Activated T-helper 1 cell treated with anti-CD3 and anti-CD28 coated beads, Interleukin-2, amount 50 U/mL, for 16 hours (primary cell): ENCODE measurements around the gene CYGB.
"Not testable (repeated sequence)": the region's sequence is repeated elsewhere in the genome, so short reads cannot be mapped to it uniquely, and the experiment has no call there.

ENCODE experiments used
- DNase-seq, 2 donors: peaks; one replicate each; pipeline ENCODE4 v3.0.0-alpha.2; 2020; ENCODE audit warnings: low read depth in 1 of 2, low spot score in 1 of 2

Gene CYGB

DNA sequence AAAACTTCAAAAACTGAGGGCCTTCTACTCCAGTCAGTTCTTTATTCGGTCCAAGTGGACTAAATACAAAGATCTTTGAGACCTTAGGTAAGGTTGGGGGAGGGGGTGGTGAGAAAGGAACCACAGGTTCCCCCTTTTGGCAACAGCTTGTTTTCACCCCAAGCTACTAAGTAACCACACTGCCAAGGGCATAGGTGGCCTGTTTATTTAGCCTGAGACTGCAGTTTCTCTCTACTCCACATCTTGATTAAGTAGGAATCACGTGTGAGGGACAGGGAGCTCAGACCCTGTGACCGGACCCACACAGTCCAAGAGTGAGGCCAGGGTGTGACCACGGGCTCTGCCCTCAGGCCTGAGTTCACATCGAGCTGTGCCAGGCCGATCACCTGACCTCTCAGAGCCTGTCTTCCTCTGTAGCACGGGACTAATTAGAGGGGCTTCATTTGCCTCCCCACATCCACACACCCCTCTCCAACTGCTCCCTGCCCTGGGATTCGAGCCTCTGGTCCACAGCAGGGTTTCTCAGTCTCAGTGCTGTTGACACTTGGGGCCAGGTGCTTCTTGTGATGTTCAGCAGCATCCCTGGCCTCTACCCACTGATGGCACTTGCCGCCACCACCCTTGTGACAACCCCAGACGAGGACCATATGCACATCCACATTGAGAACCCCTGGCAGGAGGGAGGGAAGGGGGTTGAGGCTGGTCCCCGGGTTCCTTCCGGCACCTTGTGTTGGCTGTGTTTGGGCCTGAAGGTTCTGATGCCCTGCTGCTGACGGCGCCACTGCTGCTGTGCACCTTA is 30.3 kb upstream of the CYGB start:
- no peak for DNase-seq

- no peak for DNase-seq
Measured at GRCh38 chr17:76566988-76567431, 29.5 kb upstream of the CYGB start.

GRCh38 chr17:76566613-76566943 is 29.1 kb upstream of the CYGB start:
- DNase-seq, result no peak

DNA sequence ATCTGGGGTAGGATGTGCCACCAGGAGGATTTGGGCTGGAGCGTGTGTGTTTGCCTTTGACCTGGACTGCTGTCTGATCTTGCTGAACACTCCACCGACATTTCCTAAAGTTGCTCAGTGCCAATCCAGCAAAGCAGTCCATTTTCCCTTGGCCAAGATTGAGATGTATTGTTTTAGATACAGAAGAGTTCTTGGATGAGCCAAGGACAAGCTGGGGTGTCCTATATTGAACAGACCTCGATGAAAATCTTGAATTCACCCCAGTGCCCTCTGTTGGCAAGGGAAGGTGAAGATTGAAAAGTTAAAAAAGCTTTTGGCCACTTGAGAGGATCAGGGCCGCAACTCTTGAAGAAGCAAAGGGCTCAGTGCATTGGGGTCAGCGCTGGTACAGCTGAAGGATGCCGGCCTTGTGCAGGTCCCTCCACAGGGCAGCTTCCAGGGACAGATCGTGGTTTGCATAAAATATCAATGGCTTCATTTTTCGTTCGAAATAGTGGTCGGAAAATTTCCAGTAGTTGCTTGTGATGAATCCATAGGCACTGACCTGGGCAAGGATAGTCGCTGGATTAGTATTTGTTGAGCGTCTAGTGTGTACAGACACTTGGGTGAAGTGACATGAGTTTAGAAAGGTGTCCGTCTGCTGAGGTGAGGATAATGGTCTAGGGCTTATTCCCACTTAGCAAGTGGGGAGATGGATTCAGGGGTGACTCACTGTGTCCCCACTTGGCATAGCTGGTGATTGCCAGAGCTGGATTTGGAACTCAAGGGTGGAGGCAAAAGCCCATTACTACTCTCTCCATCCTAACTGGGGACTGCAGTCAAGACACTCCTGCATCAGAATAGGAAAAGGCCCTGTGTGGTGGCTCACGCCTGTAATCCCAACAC is 28.5 kb upstream of the CYGB start:
- DNase-seq, result no peak

GRCh38 chr17:76564991-76565727 is 27.6 kb upstream of the CYGB start:
- DNase-seq, result not testable (repeated sequence)

- not testable (repeated sequence) for DNase-seq
Measured at GRCh38 chr17:76563359-76563758, 25.9 kb upstream of the CYGB start.

GRCh38 chr17:76562734-76563148 is 25.2 kb upstream of the CYGB start:
- no peak for DNase-seq

GRCh38 chr17:76561799-76562268 is 24.3 kb upstream of the CYGB start:
- DNase-seq, result no peak

- DNase-seq, result no peak
Measured at GRCh38 chr17:76561332-76561731, 23.8 kb upstream of the CYGB start.

- DNase-seq, result no peak
Measured at GRCh38 chr17:76560877-76561221, 23.3 kb upstream of the CYGB start.

- DNase-seq, result no peak
Measured at GRCh38 chr17:76560036-76560876, 22.7 kb upstream of the CYGB start.

DNA sequence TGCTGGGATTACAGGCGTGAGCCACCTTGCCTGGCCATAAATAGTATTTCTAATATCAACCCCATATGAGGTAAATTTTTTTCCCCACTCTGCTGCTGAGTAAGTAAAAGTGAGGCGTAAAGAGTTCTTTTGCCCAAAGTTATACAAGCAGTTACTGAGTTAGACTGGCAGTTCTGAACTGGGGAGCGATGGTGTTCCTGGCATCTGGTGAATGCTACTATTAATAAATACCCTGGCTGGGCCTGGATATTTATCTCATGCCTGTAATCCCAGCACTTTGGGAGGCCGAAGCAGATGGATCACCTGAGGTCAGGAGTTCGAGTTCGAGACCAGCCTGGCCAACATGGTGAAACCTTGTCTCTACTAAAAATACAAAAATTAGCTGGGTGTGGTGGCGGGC is 22.0 kb upstream of the CYGB start:
- DNase-seq, result not testable (repeated sequence)

DNA sequence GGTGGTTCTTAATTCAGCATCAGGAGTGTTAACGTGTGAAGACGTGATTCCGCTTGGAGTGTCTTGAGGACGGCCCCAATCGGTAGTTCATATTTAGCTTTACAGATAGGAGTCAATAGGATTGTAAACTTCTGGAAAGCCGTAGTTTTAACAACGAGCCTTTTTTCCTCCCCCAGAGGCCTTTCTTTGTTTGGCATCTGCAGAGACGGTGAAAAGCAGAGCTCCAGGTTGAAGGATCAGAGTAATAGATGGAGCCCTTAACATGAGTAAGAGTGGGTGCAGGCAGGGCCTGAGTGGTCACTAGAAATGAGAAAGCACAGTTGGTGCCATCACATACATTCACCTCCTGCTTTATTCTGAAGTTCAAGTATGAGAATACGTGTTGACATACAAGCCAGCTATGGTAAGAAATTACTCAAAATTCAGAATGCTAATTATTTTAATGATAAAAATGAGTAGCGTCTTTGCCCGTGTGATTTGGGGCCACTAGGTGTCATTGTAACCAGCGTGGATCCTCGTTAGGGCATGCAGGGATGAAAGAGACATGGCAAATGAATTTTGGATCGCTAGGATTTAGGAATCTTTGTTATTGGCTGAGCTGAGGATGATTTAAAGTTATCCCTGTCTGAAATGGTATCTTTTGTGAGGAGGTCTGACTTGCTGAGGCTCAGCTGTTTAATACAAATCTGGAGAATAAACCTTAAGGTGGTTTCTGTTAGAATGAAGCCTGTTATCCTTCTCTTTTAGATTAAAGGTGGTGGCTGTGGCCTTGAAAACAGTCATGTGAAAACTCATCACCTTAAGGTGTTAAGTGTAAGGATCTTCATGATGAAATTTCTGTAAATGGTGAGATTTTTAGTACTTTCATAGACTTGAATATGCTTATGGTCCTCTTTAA is 20.9 kb upstream of the CYGB start:
- DNase-seq, result no peak

DNA sequence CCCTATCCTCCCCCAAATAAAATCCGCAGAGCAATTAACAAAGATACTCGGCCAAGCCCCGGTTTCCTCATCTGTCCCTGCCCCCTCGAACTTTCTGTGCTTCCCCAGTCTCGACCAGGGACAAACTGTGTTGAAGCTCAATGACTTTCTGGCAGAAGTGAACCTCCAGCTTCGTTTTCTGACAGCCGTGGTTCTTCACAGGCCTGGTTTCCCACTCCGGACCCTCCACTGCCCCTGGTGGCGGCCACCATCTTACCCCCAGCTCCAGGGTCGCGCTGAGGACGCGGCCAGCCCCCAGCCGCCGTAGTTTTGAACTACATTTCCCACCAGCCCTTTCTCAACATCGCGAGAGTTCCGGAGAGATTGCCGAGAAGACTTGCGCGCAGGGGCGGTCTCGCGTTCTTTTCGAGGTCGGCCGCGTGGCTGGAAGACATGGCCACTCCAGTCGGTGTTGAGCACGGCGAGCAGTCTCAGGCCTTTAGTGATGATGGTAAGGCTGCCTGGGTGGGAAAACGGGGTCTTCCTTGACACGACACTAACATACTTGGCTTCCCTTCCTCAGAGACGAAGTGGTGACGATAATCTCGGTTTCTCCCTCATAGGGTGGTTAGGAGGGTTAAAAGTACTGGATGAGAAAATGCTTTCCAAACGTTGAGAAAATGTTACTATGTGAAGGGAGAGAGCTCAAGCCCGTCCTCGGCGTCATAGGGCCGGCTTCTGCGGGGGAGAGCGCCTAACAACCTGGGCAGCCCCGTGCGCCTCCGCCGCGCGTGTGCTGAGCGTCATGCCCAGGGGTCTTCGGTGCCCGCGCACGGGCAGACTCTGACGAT is 20.1 kb upstream of the CYGB start:
- peak; percentile 80 to 88 for DNase-seq

DNA sequence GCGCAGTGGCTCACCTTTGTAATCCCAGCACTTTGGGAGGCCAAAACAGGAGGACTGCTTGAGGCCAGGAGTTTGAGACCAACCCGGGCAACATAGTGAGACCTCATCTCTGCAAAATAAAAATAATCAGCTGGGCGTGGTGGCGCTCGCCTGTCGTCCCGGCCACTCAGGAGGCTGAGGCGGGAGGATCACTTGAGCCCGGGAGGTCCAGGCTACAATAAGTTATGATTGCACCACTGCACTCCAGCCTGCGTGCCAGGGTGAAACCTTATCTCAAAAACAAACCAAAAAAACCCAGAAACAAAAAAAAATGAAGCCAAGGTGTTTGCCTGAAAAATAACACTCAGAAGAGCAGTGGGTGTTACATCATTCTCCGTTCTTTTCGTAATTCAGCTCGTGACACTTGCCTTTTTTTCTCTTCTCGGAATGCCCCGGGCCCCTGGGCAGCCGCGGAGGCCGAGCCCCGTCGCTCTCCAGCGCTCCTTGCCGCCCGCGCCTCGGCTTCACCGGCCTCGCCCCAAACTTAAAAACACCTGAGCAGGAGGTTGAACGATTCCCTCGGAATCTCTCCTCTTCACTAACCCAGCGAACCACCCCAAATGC is 19.4 kb upstream of the CYGB start:
- DNase-seq, result peak in 1 of 2 donors; percentile 34

GRCh38 chr17:76554131-76554530 is 16.6 kb upstream of the CYGB start:
- no peak for DNase-seq

DNA sequence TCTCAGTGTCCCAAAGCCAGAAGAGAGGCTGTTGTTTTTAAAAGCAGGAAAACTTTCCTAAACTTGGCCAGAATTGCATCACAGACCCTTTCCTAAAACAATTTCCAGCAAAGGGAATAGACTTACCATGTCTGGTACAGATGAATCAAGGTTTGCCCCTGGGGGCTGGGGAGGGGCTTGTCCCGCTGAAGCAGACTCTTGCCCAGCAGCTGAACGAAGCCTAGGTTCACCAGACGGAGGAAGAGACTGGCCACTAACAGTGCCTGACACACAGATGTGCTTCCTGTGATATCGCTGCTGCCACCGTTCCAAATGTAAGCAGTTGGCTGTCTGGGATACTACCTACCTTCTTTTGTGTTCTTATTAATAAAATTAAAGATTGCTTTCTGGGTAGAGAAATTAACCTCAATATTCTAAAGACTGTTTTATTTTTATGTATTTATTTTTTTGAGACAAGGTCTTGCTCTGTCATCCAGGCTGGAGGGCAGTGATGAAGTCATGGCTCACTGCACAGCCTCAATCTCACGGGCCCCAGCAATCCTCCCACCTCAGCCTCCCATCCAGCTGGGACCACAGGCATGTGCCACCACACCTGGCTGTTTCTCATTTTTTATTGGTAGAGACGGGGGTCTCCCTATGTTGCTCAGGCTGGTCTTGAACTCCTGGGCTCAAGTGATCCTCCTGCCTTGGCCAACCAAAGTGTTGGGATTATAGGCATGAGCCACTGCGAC is 15.8 kb upstream of the CYGB start:
- no peak for DNase-seq

- no peak for DNase-seq
Measured at GRCh38 chr17:76551685-76552084, 14.2 kb upstream of the CYGB start.
